ENCODE data around the gene MTPN. TPM values are rescaled to one million over a fixed set of nuclear protein-coding genes. Genes with fewer than 3 reads are reported as not detected.

Gene MTPN
- total RNA-seq, 1 donor from 2014 or later: 170 TPM

DNA sequence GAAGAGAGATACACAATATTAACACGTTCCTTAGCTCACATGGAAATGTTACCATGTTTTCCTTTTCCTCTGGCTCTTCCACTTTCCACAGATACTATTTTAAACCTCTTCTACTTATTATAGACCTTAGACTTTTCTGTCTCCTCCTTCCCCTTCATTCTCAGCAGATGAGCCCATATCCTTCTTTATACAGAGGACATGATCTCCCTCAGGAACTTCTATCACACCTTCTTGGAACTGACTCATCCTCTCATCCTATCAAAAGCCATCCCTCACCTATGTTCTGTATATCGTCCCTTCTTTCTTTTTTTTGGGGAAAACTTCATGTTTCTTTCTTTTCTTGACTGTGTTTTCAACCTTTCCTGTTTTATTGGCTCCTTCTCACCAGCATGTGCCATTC, 20.8 kb downstream of the MTPN start:
- H3K4me1 ChIP-seq: no peaks in the 10 kb centered on the region
- Mint-ChIP-seq H3K4me3 (no peak overlapping the region), H3K27me3 (ENCODE audit: insufficient read depth, low read depth) (no peaks in the 10 kb centered on the region), H3K4me1 (no peaks in the 10 kb centered on the region), H3K36me3 (peaks cover 6% of the 10 kb centered on the region), H3K9me3 (no peaks in the 10 kb centered on the region), H3K27ac (no peak overlapping the region)
- no peaks in the 10 kb centered on the region for H3F3A ChIP-seq (ENCODE audit: low read depth)
- H3K79me2 ChIP-seq (ENCODE audit: low read depth): peaks cover 87% of the 10 kb centered on the region
- no peak overlapping the region for H3K27ac ChIP-seq
- peaks cover 10% of the 10 kb centered on the region for H4K20me1 ChIP-seq (ENCODE audit: low read depth)
- DNase-seq (ENCODE audit: low spot score): no peak
- H3K36me3 ChIP-seq: no peaks in the 10 kb centered on the region
- no peak overlapping the region for H2AFZ ChIP-seq (replicated peaks)
- H3K4me2 ChIP-seq: no peak overlapping the region
- no peaks in the 10 kb centered on the region for H3K9me3 ChIP-seq (ENCODE audit: low read depth)
- TF ChIP-seq EZH2 (IDR thresholded peaks at IDR 0.05) (no peak), EZH2phosphoT487 (IDR thresholded peaks at IDR 0.05) (no peak)
- TF ChIP-seq, protein P1, sequence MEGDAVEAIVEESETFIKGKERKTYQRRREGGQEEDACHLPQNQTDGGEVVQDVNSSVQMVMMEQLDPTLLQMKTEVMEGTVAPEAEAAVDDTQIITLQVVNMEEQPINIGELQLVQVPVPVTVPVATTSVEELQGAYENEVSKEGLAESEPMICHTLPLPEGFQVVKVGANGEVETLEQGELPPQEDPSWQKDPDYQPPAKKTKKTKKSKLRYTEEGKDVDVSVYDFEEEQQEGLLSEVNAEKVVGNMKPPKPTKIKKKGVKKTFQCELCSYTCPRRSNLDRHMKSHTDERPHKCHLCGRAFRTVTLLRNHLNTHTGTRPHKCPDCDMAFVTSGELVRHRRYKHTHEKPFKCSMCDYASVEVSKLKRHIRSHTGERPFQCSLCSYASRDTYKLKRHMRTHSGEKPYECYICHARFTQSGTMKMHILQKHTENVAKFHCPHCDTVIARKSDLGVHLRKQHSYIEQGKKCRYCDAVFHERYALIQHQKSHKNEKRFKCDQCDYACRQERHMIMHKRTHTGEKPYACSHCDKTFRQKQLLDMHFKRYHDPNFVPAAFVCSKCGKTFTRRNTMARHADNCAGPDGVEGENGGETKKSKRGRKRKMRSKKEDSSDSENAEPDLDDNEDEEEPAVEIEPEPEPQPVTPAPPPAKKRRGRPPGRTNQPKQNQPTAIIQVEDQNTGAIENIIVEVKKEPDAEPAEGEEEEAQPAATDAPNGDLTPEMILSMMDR (IDR thresholded peaks at IDR 0.05): no peak
- H3K27me3 ChIP-seq: no peaks in the 10 kb centered on the region
- no peak overlapping the region for H3K9ac ChIP-seq
- H3K4me3 ChIP-seq: no peak overlapping the region

DNA sequence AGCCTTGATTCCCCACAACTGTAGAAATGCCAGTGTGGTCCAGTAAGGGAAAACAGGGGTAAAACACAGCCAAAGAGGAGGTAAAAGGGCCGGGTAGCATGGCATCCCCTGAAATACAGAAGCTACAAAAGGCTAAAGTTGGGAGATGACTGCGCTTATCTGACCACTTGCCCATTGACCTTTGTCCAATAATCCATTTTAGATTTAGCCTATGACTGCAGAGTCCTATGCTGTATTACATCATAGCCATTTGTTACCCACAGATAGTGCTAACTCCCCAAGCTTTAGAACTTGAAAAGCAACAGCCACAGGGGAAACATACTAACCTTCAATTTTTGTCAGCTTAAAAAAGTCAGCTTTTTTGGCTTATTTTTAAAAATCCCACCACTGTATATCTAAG, 26.2 kb downstream of the MTPN start:
- peaks cover 52% of the 10 kb centered on the region for H3K79me2 ChIP-seq (ENCODE audit: low read depth)
- Mint-ChIP-seq H3K9me3 (no peaks in the 10 kb centered on the region), H3K4me1 (no peaks in the 10 kb centered on the region), H3K36me3 (peaks cover 9% of the 10 kb centered on the region), H3K27me3 (ENCODE audit: insufficient read depth, low read depth) (no peaks in the 10 kb centered on the region), H3K27ac (no peak overlapping the region), H3K4me3 (no peak overlapping the region)
- H3K27me3 ChIP-seq: no peaks in the 10 kb centered on the region
- H3K36me3 ChIP-seq: no peaks in the 10 kb centered on the region
- TF ChIP-seq, protein P1 (IDR thresholded peaks at IDR 0.05): no peak
- TF ChIP-seq EZH2phosphoT487 (IDR thresholded peaks at IDR 0.05) (no peak), EZH2 (IDR thresholded peaks at IDR 0.05) (no peak)
- no peak overlapping the region for H3K4me2 ChIP-seq
- no peak overlapping the region for H3K27ac ChIP-seq
- DNase-seq (ENCODE audit: low spot score): no peak
- H3K9ac ChIP-seq: no peak overlapping the region
- H3F3A ChIP-seq (ENCODE audit: low read depth): peaks cover 4% of the 10 kb centered on the region
- no peaks in the 10 kb centered on the region for H3K9me3 ChIP-seq (ENCODE audit: low read depth)
- H3K4me1 ChIP-seq: no peaks in the 10 kb centered on the region
- H2AFZ ChIP-seq (replicated peaks): no peak overlapping the region
- peaks cover 3% of the 10 kb centered on the region for H4K20me1 ChIP-seq (ENCODE audit: low read depth)
- no peak overlapping the region for H3K4me3 ChIP-seq

DNA sequence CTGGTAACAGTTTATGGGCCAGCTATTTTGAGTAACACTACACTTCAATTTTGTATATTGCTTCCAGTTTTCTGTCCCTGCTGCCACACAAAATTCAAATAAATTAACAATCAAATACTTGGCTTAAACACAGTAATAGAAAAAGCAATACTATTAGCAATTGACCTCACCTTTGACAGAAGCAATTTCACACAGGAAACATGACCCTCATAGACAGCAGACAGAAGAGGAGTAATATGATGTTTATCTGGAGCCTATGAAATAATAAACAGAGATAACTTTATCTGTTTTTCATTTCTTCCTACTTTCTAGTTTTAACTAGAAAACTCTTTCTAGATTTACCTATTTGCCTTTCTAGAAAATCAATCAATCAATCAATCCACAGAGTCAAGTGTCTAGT, 26.7 kb downstream of the MTPN start:
- H3K9me3 Mint-ChIP-seq: no peaks in the 10 kb centered on the region
- Histone ChIP-seq H3K9me3 (ENCODE audit: low read depth) (no peaks in the 10 kb centered on the region), H3K4me1 (no peaks in the 10 kb centered on the region), H2AFZ (replicated peaks) (no peak overlapping the region), H4K20me1 (ENCODE audit: low read depth) (peaks cover 3% of the 10 kb centered on the region), H3F3A (ENCODE audit: low read depth) (peaks cover 4% of the 10 kb centered on the region), H3K79me2 (ENCODE audit: low read depth) (peaks cover 47% of the 10 kb centered on the region), H3K27me3 (no peaks in the 10 kb centered on the region), H3K4me3 (no peak overlapping the region), H3K4me2 (no peak overlapping the region), H3K9ac (no peak overlapping the region), H3K27ac (no peak overlapping the region), H3K36me3 (no peaks in the 10 kb centered on the region)
- H3K27me3 Mint-ChIP-seq (ENCODE audit: insufficient read depth, low read depth): no peaks in the 10 kb centered on the region
- no peak overlapping the region for H3K27ac Mint-ChIP-seq
- no peak for TF ChIP-seq EZH2 (IDR thresholded peaks at IDR 0.05)
- TF ChIP-seq, protein P1 (IDR thresholded peaks at IDR 0.05): no peak
- no peak for TF ChIP-seq EZH2phosphoT487 (IDR thresholded peaks at IDR 0.05)
- H3K36me3 Mint-ChIP-seq: peaks cover 9% of the 10 kb centered on the region
- no peaks in the 10 kb centered on the region for H3K4me1 Mint-ChIP-seq
- DNase-seq (ENCODE audit: low spot score): no peak
- no peak overlapping the region for H3K4me3 Mint-ChIP-seq

Data from neural progenitor cell (in vitro differentiated cells).